Activated CD8-positive, alpha-beta memory T cell treated with anti-CD3 and anti-CD28 coated beads, Interleukin-2, amount 50 U/mL, for 48 hours (primary cell): ENCODE measurements around the gene UCHL5.
A peak's percentile ranks its signal among the peaks of the same experiment; 100 is the strongest.
"Not testable (repeated sequence)": the region's sequence is repeated elsewhere in the genome, so short reads cannot be mapped to it uniquely, and the experiment has no call there.

Experiments used
- DNase-seq: peaks from one replicate; pipeline ENCODE4 v3.0.0-alpha.2; 2020

UCHL5 gene

DNA sequence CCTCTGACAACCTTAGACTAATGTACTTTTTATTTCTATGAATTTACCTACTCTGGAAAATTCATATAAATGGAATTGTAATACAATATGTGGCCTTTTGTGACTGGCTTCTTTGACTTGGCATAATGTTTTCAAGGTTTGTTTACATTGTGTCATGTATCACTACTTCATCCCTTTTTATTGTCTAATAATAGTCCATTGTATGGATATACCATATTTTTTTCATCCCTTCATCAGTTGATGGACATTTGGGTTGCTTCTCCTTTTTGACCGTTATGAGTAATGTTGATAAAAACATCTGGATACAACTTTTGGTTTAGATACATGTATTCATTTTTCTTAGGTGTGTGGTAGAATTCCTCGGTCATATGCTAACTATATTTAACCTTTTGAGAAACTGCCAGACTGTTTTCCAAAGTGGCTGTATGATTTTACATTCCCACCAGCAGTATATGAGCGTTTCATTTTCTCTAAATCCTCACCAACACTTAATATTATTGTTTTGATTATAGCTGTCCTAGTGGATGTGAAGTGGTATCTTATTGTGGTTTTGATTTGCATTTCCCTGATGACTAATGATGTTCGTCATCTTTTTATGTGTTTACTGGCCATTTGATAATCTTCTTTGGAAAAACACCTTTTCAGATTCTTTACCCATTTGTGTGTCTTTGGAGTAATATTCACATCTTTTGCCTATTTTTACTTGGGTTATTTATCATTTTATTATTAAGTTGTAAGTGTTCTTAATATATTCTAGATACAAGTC lies 3.7 kb upstream of the UCHL5 start:
- DNase-seq, result no peak

DNA sequence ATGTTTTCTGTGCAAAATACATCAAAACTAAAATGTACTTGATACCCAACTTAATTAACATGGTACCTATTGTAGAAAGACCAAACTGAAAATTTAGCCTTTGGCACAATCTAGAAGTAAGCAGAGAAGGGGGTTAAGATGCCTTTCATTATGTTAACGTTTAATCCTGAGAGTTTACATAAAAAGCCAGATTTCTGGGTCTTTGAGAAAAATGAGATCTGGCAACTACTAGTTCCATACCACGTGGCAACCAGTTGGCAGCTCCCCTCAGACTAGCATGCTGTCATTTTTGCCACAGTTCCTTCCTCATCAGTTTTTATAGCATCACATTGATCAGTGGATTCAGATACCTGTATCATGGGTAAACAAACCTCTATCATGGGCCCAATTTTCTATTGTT lies 1.8 kb upstream of the UCHL5 start:
- DNase-seq, result no peak

DNA sequence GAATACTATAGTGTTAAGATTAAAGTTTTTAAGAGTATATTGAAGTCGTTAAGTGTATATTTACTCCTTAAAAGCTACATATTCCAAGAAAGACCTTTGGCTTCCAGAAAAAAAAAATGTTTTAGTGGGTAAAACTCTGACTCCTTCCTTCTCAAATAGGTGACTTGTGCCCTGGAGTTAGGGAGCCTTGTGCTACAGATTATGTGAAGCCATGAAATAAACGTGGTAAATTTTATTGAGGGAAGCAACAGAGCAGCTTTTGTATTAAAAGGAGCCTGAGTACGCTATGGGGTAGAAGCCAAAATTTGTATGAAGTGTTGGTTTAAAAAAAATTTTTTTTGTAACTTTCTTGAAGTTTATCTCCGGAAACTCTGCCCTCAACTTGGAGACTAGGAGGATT lies 1.2 kb upstream of the UCHL5 start:
- no peak for DNase-seq

DNA sequence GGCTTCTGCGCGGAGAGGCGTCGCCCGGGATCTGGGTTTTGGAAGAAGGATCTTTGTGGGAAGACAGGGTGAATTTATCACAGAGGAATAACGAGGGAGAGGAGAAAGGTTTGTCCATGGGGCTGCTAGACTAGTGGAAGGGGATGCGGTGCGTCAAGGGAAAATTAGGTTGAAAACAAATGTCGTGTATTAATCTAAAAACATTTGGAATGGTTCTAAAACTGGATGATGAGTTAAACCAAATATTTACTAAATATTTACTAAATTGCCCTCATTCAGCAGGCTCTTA lies 899 bp upstream of the UCHL5 start:
- no peak for DNase-seq

DNA sequence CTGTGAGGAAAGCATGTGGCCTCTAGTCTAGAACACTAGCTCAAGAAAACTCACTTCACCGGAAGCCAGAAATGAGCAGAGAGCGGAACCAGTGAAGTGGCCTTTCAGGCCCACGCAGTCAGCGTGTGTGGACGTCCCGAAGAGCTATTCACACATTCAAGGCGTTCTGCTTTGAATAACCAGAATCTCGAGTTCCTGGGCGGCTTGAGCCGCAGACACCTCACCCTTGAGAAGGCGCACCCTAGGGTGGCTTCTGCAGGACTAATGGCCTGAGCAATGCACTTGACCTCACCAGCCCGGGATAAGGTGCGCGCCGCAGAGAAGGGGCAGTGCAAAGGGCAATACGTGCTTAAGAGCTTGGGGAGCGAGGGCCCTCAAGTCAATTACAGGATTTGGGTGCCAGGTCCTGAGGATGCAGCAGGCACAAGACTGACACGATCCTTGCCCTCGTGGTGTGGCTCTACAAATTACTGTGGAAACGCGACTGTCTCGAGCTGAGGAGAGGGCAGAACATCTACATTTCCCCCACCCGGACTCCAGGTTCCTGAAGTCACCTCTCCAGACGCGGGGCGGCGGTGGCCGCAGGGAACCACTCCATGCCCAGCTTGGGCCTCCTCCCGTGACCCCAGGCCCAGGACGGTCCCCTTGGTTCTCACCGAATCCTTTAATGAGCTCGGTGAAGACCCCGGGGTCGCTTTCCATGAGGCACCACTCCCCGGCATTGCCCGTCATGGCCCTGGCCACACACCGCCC lies 455 bp downstream of the UCHL5 start:
- DNase-seq, result peak; percentile 82

DNA sequence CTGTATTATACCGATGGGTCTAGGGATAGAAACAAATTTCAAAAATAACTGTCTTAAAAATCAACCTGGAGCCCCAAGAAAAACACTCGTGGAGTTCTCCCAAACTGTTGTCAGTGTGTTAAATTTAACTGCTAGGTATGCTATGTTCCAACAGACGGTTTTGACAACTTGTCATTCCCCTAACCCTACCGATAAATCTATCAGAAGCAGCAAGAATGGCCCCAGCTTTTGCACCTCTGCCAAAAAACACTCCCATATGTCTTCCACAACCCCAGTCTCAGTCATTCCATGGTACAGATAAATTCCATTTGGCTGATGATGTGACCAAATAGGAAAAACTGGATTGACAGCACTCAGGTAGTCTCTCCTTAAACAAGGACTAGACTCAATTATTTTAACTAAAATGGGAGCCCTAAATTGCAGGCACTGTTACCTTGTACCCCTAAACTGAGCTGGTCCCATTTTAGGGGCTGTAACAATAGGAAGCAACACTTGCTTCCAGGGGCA lies 4.9 kb downstream of the UCHL5 start:
- no peak for DNase-seq

DNA sequence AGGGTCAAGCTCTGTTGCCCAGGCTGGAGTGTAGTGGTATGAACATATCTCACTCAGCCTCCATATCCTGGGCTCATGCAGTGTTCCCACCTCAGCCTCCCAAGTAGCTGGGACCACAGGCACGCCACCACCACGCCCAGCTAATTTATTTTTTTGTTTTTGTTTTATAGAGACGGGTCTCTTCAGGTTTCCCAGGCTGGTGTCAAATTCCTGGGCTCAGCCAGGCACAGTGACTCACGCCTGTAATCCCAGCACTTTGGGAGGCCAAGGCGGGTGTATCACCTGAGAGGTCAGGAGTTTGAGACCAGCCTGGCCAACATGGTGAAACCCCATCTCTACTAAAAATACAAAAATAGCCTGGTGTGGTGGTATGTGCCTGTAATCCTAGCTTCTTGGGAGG lies 10.2 kb downstream of the UCHL5 start:
- DNase-seq, result not testable (repeated sequence)

DNA sequence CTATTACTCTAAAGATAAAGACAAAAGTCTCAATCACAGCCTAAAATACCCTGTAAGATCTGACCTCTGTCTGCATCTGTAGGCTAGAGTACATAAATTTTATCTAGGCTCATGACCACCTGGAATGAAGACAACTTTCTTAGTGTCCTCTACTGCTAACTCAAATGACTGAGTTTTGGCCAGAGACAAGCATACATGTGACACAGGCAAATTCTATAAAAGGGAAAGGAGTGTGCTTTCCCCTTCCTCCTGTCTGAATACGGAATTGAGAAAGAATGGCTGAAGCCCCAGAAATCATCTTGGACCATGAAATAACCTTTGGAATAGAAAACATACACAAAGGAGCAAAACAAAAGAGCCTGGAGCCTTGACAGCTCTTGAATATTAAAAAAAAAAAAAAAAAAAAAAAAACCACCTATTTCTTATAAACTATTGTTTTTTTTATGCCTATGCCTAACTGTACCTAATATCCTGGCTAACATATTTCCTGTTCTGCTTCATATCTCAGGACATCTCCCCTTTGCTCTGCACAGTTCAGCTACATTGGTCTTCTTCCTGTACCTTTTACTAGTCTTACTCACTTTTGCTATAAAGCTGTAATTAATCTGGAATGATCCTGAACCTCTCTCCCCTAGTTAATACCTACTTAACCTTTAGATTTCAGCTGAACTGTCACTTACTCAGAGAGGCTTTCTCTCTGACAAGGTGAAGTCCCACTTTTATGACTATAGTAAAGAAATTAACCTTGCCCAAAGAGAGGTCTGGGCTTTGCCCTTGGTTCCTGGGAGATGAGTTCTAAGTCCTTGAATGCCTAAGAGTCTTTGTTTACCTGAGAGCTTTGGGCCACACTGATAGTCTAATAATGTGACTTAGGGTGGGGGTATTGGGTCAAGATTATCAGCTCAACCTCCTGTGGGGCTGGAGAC lies 16.1 kb downstream of the UCHL5 start:
- DNase-seq, result no peak

DNA sequence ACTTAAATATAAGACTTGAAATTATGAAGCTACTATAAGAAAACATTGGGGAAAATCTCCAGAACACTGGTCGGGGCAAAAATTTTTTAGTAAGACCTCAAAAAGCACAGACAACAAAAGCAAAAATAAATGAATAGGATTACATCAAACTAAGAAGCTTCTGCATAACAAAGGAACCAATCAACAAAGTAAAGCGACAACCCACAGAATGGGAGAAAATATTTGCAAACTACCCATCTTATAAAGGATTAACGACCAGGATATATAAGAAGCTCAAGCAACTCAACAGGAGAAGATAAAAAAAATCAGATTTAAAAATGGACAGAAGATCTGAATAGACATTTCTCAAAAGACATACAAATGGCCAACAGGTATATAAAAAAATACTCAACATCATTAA lies 19.1 kb downstream of the UCHL5 start:
- no peak for DNase-seq

DNA sequence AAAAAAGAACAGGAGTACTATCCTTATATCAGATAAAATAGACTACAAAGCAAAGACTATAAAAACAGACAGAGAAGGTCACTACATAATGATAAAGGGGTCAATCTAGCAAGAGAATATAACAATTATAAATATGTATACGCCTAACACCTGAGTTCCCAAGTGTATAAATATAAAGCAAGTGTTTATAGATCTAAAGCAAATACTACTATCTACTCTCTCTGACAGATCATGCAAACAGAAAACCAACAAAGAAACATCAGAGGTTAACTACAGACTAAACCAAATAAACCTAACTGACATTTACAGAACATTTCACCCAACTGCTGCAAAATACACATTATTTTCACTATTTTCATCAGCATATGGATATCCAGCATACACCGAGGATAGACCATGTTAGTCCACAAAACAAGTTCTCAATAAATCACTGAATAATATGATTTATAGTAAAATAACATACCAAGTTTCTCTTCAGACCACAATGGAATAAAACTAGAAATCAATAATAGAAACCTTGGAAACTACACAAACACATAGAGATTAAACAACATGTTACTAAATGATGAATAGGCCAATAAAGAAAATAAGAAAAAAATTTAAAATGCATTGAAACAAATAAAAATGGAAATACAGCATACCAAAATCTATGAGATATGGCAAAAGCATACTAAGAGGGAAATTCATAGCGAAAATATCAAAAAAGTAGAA lies 22.7 kb downstream of the UCHL5 start:
- DNase-seq, result no peak

DNA sequence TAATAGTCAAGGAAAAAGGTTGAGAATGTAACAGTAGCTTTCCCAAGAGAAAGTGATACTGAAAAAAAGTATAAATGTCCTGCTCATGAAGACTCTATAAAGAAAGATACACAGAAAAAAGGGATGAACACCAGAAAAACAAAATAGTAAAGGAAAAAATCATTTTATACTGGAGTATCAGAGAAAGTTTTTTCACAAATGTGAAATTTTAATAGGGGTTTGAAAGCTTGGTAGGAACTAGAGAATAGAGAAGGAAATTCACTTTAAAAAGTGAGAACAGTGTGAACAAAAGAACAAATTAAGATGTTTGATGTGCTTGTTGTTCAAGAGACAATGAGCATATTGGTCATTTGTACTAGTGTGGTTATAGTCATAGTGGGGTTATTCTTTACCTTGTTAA lies 25.6 kb downstream of the UCHL5 start:
- DNase-seq, result no peak

DNA sequence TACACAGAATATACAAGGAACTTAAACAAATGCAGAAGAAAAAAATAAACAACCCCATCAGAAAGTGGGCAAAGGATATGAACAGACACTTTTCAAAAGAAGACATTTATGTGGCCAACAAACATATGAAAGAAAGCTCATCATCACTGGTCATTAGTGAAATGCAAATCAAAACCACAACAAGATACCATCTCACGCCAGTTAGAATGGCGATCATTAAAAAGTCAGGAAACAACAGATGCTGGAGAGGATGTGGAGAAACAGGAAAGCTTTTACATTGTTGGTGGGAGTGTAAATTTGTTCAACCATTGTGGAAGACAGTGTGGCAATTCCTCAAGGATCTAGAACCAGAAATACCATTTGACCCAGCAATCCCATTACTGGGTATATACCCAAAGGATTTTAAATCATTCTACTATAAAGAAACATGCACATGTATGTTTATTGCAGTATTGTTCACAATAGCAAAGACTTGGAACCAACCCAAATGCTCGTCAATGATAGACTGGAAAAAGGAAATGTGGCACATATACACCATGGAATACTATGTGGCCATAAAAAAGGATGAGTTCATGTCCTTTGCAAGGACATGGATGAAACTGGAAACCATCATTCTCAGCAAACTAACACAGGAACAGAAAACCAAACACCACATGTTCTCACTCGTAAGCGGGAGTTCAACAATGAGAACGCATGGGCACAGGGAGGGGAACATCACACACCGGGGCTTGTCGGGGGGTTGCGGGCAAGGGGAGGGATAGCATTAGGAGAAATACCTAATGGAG lies 26.3 kb downstream of the UCHL5 start:
- DNase-seq, result not testable (repeated sequence)

DNA sequence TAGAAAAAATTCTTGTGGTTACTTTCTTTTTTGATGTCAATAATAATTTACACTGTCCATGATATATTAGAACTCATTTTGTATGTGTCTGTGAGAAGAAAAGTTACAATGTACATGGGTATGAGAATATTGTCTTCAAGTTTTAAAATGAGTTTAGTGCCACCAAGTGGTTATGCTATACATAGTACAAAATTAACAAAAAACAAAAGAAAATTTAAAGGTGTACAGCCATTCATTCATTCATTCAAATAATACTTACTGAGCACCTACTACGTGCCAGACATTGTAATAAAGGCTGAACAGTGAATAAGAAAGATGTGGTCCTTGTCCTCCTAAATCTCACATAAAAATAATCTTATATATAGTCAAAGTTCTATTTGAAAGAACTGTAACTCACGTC lies 27.7 kb downstream of the UCHL5 start:
- DNase-seq, result no peak

DNA sequence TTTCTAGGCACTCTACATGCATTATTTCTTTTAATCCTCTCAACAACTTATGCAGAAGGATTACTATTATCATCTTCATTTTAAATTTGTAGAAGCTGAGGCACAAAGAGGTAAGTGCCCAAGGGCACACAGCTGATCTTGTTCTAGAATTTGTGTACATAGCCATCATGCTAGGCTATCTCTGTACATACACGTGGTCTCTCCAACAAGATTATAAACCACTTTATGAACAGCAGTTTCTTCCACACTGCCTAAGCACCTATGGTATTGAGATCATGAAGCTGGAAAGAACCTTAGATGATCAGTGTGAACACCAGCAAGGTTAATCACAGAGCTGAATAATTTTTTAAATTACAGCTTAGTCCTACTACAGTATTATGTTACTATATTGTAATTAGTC lies 28.9 kb downstream of the UCHL5 start:
- no peak for DNase-seq

DNA sequence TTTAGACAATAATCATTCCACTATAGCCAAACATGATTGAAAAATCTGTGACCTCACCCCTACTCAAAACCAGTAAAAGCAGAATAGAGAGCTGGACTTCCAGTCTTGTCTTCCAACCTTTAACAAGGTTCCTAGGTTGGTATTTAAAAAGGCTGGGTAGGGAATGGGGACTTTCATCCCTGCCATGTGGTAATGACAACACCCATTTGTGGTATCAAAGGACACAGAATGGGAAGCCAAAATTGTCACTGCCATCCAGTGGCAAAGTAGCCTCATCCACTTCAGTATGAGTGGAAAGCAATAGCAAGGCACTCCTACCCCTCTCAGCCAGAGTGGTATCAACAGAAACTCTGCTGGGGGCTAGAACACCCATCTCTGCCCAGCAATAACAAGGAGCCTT lies 33.9 kb downstream of the UCHL5 start:
- DNase-seq, result no peak

DNA sequence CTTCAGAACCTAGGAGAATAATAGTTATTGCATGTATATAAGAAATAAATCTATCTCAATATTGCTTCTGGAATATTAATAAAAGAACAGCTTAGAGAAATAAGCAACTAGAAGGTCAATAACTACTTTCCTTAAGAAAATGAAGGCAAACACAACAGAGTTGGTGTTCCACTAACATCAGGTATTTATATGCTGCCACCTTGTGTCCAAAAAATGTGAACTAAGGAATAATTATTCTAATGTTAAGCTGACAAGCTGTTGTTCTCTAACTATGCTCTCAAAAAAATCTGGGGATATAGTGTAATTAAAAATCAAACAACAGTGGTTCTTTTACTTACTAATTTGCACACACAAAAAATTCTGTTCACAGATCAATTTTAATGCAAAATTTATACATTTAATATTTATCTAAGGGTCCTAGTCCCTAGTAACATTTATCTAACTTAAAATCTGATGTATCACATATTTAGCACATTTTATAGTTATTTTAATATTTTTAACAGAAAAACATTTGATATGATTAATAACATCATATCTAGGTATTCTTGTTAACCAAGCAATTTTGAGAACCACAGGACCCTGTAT lies 39.6 kb downstream of the UCHL5 start:
- no peak for DNase-seq

DNA sequence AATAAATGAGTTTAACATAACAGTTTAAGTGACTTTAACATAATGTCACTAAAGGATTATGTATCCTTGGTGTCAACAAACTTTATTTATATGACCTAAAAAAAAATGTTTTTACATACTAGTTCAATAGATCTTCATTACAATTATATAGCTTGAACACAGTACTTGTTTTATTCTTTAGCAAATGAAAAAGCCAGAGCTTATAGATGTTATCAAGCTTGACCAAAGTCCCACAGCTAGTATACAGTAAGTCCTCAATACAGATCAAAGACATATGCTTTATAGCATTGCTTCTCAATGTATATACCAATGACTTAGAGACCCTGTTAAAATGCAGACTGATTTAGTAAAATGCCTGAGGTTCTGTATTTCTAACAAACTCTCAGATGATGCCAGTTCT lies 42.4 kb downstream of the UCHL5 start:
- DNase-seq, result no peak

DNA sequence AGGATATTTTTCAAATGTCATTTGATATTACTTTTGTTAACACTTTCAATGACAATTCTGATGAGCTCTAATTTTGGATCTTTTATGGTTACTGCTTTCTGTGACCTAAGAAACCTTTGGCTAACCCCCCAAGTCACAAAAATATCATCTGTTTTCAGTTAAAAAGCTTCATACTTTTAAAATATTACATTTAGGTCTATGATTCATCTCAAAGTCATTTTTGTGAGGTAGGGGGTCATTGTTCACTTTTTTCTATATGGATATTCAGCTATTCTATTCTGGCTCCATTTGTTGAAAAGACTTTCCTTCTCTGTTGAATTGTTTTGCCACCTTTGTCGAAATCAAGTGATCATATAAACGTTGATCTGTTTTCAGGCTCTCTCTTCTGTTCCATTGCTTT lies 44.8 kb downstream of the UCHL5 start:
- no peak for DNase-seq

DNA sequence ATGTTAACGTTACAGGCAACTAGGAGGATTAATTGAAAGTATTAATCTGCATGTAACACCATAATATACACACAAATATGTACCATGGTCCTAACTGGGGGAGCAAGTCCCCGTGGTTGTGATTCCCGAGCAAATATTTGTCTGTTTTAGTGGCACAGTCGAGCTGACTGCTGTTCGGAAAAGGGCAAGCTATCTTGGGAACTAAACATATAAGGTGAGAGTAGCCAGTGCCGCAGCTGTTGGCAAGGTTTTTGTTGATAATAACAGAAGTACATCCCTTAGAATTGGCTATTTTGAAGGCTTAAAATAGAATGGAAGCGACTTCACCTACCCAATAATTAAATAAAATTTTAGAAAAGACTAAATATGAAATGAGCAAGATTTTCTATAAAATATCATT lies 45.5 kb downstream of the UCHL5 start:
- no peak for DNase-seq

DNA sequence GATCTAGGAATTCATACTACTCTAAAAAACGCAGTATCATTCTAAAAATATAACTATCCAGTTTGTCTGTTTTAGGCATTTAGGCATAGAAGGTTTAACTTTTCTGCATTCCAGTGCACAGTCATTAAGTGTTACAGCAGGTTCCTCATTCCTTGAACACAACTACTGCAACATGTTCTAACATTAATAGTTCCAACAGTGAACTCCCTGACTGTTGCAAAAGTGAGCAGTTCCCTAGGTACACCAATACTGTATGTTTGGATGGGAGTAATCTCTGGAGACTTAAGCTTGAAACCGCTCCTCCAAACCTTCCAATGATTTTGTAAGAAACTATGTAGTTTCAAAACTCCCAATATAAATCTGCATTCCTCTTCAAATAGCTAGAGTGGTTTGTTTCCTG lies 46.2 kb downstream of the UCHL5 start:
- DNase-seq, result no peak

DNA sequence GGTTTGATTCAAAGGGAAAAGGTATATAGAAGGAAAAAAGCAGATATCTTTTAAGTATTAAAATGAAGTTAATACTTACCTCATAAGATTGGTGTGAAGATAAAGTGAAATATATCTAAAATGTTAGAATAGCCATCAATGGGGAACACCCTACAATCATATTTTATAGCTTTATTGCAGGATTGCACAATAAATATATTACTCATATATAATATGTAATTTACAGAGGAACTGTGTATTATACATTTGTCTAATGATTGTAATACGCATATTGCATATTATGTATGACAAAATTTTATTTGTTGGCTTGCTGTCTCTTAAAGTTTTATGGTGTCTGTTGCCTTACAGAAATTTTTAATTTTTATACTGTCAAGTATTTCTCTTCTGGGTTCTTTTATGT lies 47.8 kb downstream of the UCHL5 start:
- DNase-seq, result no peak

DNA sequence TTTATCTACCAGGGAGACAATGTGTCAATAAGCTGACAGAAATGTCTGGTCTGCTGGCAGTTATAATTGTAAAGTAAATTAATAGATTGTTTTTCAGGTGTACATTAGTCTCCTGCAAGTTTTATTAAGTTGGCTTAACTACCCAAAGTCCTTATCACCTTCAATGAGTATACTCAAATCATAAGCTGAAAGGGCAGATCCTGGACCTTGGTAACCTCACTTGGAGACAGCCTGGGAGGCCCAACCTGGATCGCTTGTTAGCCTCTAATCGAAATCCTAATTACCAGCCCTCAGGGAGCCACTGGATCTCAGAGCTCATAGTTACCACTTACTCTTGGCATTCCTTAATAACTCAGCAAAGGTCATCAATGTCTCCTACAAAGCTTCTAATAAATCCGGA lies 49.7 kb downstream of the UCHL5 start:
- no peak for DNase-seq
